Peyer's patch (tissue), 4 donors: ENCODE data around the gene EEF1A1. TPM values are rescaled to one million over a fixed set of nuclear protein-coding genes. Genes with fewer than 3 reads are reported as not detected.
"Not testable (repeated sequence)": the region's sequence is repeated elsewhere in the genome, so short reads cannot be mapped to it uniquely, and the experiment has no call there.

Experiments
- DNase-seq, 3 donors: peaks; one replicate each; pipeline ENCODE4 v3.0.0-alpha.2; 2017 to 2019
- H3K27ac ChIP-seq, 4 donors: fragments of 200-600 bp; sonication (generic); one replicate each; pipeline ENCODE4 v1.5.1; 2016 to 2019
- H3K27me3 ChIP-seq, 2 donors: fragments of 200-600 bp; sonication (generic); one replicate each; pipeline ENCODE4 v1.5.1; 2019
- H3K36me3 ChIP-seq, 3 donors: fragments of 200-600 bp; sonication (generic); one replicate each; pipeline ENCODE4 v1.5.1; 2016 to 2019
- H3K4me1 ChIP-seq, 4 donors: fragments of 200-600 bp; sonication (generic); one replicate each; pipeline ENCODE4 v1.5.1; 2016 to 2019
- H3K4me3 ChIP-seq, 4 donors: fragments of 200-600 bp; sonication (generic); 1 replicate in 3 of 4; 2 replicates in 1 of 4; pipeline ENCODE4 v1.5.1; 2016 to 2019; ENCODE audit warnings: mild to moderate bottlenecking in 1 of 4
- H3K9me3 ChIP-seq, 4 donors: fragments of 200-600 bp; sonication (generic); one replicate each; pipeline ENCODE4 v1.5.1; 2016 to 2019; ENCODE audit warnings: mild to moderate bottlenecking in 1 of 4
- CTCF ChIP-seq, 6 experiments: fragments of 450-650 bp in 4 of 6; fragments of 200-600 bp in 2 of 6; sonication (generic) in 1 of 6; IDR thresholded peaks; one replicate each; pipeline ENCODE4 v1.5.1; 2017 to 2019; ENCODE audit warnings: antibody characterized with exemption in 6 of 6, mild to moderate bottlenecking in 3 of 6, moderate library complexity in 1 of 6
- POLR2A ChIP-seq, 2 donors: fragments of 450-650 bp; IDR thresholded peaks; one replicate each; pipeline ENCODE4 v1.5.1; 2017; ENCODE audit warnings: antibody characterized with exemption in 2 of 2, mild to moderate bottlenecking in 2 of 2, moderate library complexity in 2 of 2
- total RNA-seq, 4 donors: library from RNA; depleted of rRNA; stranded (reverse); fragments of >200 nt; gene quantifications; one replicate each; pipeline ENCODE4 v1.1.0, GENCODE V29; 2016

EEF1A1 gene
- total RNA-seq, 4 donors from 2014 or later = 4,216 to 7,500 (median 5,030) TPM

DNA sequence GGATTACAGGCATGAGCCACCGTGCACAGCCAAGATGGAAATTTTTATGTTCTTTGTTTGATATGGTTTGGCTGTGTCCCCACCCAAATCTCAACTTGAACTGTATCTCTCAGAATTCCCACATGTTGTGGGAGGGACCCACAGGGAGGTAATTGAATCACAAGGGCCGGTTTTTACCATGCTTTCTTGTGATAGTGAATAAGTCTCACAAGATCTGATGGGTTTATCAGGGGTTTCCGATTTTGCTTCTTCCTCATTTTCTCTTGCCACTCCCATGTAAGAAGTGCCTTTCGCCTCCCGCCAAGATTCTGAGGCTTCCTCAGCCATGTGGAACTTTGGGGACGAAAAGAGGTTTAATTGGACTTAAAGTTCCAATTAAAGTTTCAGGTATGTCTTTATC, 14.6 kb downstream of the EEF1A1 start:
- TF ChIP-seq CTCF (IDR thresholded peaks at IDR 0.05) = no peak
- no peak for TF ChIP-seq POLR2A (IDR thresholded peaks at IDR 0.05)
- Histone ChIP-seq H3K27me3 (no peaks in the 10 kb centered on the region), H3K4me3 (no peak overlapping the region), H3K9me3 (no peaks in the 10 kb centered on the region), H3K4me1 (no peaks in the 10 kb centered on the region), H3K27ac (no peak overlapping the region), H3K36me3 (peaks cover 0 to 23% (median 0%) of the 10 kb centered on the region in 3 donors)
- DNase-seq = no peak

DNA sequence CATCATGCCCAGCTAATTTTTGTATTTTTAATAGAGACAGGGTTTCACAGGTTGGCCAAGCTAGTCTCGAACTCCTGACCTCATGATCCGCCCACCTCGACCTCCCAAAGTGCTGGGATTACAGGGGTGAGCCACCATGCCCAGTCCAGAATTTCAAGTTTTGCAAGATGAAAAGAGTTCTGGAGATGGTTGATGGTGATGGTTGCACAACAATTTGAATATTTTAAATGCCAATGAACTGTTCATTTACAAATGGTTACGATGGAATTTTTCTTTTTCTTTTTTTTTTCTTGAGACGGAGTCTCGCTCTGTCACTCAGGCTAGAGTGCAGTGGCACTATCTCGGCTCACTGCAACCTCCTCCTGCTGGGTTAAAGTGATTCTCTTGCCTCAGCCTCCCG, 15.1 kb downstream of the EEF1A1 start:
- H3K27ac ChIP-seq, H3K27me3 ChIP-seq, H3K9me3 ChIP-seq, DNase-seq, H3K4me3 ChIP-seq, H3K4me1 ChIP-seq: not testable (repeated sequence)
- H3K36me3 ChIP-seq = peaks cover 0 to 28% (median 0%) of the 10 kb centered on the region in 3 donors

- Histone ChIP-seq H3K9me3 (no peaks in the 10 kb centered on the region), H3K27ac (no peak overlapping the region), H3K4me1 (no peaks in the 10 kb centered on the region), H3K36me3 (peaks cover 0 to 34% (median 0%) of the 10 kb centered on the region in 3 donors), H3K27me3 (no peaks in the 10 kb centered on the region), H3K4me3 (no peak overlapping the region)
- no peak for DNase-seq
- no peak for TF ChIP-seq CTCF (IDR thresholded peaks at IDR 0.05)
- no peak for TF ChIP-seq POLR2A (IDR thresholded peaks at IDR 0.05)
Measured at GRCh38 chr6:73505142-73505541, 15.7 kb downstream of the EEF1A1 start.

GRCh38 chr6:73504160-73504559, 16.7 kb downstream of the EEF1A1 start:
- Histone ChIP-seq H3K36me3 (peaks cover 0 to 44% (median 0%) of the 10 kb centered on the region in 3 donors), H3K4me1 (no peaks in the 10 kb centered on the region), H3K4me3 (no peak overlapping the region), H3K27ac (no peak overlapping the region), H3K9me3 (no peaks in the 10 kb centered on the region), H3K27me3 (no peaks in the 10 kb centered on the region)
- TF ChIP-seq CTCF (IDR thresholded peaks at IDR 0.05) = no peak
- no peak for TF ChIP-seq POLR2A (IDR thresholded peaks at IDR 0.05)
- no peak for DNase-seq

GRCh38 chr6:73503027-73503772, 17.6 kb downstream of the EEF1A1 start:
- Histone ChIP-seq H3K36me3 (peaks cover 0 to 54% (median 0%) of the 10 kb centered on the region in 3 donors), H3K9me3 (no peaks in the 10 kb centered on the region), H3K27me3 (no peaks in the 10 kb centered on the region), H3K4me3 (no peak overlapping the region), H3K4me1 (no peaks in the 10 kb centered on the region), H3K27ac (no peak overlapping the region)
- TF ChIP-seq CTCF (IDR thresholded peaks at IDR 0.05) = no peak
- TF ChIP-seq POLR2A (IDR thresholded peaks at IDR 0.05) = no peak
- no peak for DNase-seq

GRCh38 chr6:73497915-73498314, 22.9 kb downstream of the EEF1A1 start:
- Histone ChIP-seq H3K9me3 (no peaks in the 10 kb centered on the region), H3K4me1 (no peaks in the 10 kb centered on the region), H3K4me3 (no peak overlapping the region), H3K27me3 (no peaks in the 10 kb centered on the region), H3K36me3 (peaks cover 0 to 96% (median 0%) of the 10 kb centered on the region in 3 donors), H3K27ac (no peak overlapping the region)
- no peak for DNase-seq
- no peak for TF ChIP-seq POLR2A (IDR thresholded peaks at IDR 0.05)
- no peak for TF ChIP-seq CTCF (IDR thresholded peaks at IDR 0.05)
